ENCODE data around the gene PFKFB3.

The PFKFB3 gene

GRCh38 chr10:6267941-6268340 is 65.2 kb downstream of the PFKFB3 start:
- H3K36me3 ChIP-seq (ENCODE audit: control insufficient read depth, insufficient read depth, low read length): no peaks in the 10 kb centered on the region
- no peak for DNase-seq
- H3K4me1 ChIP-seq (ENCODE audit: control insufficient read depth, insufficient read depth, low read length, poor library complexity, severe bottlenecking): peaks cover 20% of the 10 kb centered on the region
- no peak overlapping the region for H3K27ac ChIP-seq (ENCODE audit: insufficient read depth, low read length, poor library complexity, severe bottlenecking)
- H3K9me3 ChIP-seq (ENCODE audit: control insufficient read depth, low read length): no peaks in the 10 kb centered on the region
- no peak overlapping the region for H3K4me3 ChIP-seq (ENCODE audit: insufficient read depth, low read depth, low read length, poor library complexity, severe bottlenecking)
- no peaks in the 10 kb centered on the region for H3K27me3 ChIP-seq (replicated peaks; ENCODE audit: control insufficient read depth, insufficient read depth, low read length, poor library complexity, severe bottlenecking)

DNA sequence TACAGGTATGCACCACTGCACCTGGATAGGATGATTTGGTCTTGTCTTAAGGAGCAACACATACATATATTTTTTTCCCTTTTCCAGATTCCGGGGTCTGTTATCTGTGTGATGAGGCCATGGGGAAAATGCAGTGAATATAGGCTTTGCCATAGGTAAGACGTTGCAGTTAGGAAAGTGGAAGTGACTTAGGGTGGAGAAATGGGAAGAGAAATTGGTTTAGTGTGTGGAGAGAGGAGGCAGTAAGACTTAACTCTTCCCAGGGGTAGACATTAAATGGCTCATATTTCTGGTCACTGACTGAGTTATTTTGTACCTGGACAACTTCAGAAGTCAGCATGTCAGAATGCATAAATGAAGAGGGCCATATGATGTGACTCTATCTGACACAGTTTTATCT is 66.7 kb downstream of the PFKFB3 start:
- Histone ChIP-seq H3K4me1 (ENCODE audit: control insufficient read depth, insufficient read depth, low read length, poor library complexity, severe bottlenecking) (peaks cover 20% of the 10 kb centered on the region), H3K27me3 (replicated peaks; ENCODE audit: control insufficient read depth, insufficient read depth, low read length, poor library complexity, severe bottlenecking) (no peaks in the 10 kb centered on the region), H3K4me3 (ENCODE audit: insufficient read depth, low read depth, low read length, poor library complexity, severe bottlenecking) (no peak overlapping the region), H3K36me3 (ENCODE audit: control insufficient read depth, insufficient read depth, low read length) (no peaks in the 10 kb centered on the region), H3K9me3 (ENCODE audit: control insufficient read depth, low read length) (no peaks in the 10 kb centered on the region), H3K27ac (ENCODE audit: insufficient read depth, low read length, poor library complexity, severe bottlenecking) (peak overlapping the region; percentile 67)
- no peak for DNase-seq

DNA sequence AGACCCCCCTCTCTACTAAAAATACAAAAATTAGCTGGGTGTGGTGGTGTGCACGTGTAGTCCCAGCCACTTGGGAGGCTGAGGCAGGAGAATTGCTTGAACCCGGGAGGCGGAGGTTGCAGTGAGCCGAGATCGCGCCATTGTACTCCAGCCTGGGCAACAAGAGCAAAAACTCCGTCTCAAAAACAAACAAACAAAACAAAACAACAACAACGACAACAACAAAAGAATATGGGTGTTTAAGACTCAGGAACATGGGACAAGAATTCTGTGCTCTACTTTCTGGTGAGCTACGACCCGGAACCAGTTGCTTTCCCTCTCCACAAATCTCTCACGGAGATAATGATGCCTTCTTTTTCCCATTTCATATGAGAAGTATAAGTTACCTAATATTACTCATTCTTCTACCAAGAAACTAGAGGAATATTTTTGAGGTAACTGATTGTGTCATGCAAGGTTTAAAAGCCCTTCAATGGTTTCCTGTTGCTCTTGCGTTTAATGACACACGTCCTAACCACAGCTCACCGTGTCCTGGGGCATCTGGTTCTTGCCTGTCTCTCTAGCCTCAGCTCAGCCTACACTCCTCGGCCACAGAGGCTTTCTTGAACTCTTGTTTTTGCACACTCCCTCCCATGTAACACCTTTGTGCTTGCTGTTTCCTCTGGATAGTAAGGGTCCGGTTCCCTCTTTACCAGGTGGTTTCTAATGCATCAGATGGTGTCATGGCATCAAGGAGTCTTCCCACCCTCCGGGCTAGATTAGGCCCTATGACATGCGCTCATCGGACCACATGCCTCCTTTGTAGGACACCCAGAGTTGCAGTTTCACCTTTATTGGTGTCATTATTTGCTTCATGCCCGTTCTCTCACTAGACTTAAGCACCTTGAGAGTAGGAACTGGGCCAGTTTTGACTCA is 67.5 kb downstream of the PFKFB3 start:
- Histone ChIP-seq H3K27me3 (replicated peaks; ENCODE audit: control insufficient read depth, insufficient read depth, low read length, poor library complexity, severe bottlenecking) (no peaks in the 10 kb centered on the region), H3K4me1 (ENCODE audit: control insufficient read depth, insufficient read depth, low read length, poor library complexity, severe bottlenecking) (peaks cover 25% of the 10 kb centered on the region), H3K4me3 (ENCODE audit: insufficient read depth, low read depth, low read length, poor library complexity, severe bottlenecking) (no peak overlapping the region), H3K9me3 (ENCODE audit: control insufficient read depth, low read length) (no peaks in the 10 kb centered on the region), H3K27ac (ENCODE audit: insufficient read depth, low read length, poor library complexity, severe bottlenecking) (peak overlapping the region; percentile 67), H3K36me3 (ENCODE audit: control insufficient read depth, insufficient read depth, low read length) (no peaks in the 10 kb centered on the region)
- peak; percentile 59 to 73 (median 70) for DNase-seq

DNA sequence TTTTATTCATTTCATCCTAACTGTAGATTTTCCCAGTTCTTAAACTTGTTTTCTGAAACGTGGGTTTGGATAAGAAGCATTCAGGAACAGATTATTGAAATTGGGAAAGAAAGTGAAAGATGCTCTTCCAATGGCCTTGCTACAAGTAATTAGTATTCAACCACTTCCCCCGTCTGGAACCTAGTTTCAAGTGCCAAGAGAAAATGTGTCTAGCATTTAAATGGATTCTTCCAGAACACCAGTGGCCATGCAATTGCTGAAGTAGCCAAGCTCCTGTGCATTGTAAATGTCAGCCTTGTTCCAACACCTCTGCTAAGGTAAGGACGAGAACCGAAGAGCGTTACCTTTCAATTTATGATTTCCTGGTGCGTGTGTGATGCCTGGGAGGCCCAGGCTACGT is 68.2 kb downstream of the PFKFB3 start:
- Histone ChIP-seq H3K27me3 (replicated peaks; ENCODE audit: control insufficient read depth, insufficient read depth, low read length, poor library complexity, severe bottlenecking) (no peaks in the 10 kb centered on the region), H3K9me3 (ENCODE audit: control insufficient read depth, low read length) (no peaks in the 10 kb centered on the region), H3K4me3 (ENCODE audit: insufficient read depth, low read depth, low read length, poor library complexity, severe bottlenecking) (no peak overlapping the region), H3K36me3 (ENCODE audit: control insufficient read depth, insufficient read depth, low read length) (no peaks in the 10 kb centered on the region), H3K4me1 (ENCODE audit: control insufficient read depth, insufficient read depth, low read length, poor library complexity, severe bottlenecking) (peaks cover 30% of the 10 kb centered on the region), H3K27ac (ENCODE audit: insufficient read depth, low read length, poor library complexity, severe bottlenecking) (peak overlapping the region; percentile 67)
- no peak for DNase-seq

DNA sequence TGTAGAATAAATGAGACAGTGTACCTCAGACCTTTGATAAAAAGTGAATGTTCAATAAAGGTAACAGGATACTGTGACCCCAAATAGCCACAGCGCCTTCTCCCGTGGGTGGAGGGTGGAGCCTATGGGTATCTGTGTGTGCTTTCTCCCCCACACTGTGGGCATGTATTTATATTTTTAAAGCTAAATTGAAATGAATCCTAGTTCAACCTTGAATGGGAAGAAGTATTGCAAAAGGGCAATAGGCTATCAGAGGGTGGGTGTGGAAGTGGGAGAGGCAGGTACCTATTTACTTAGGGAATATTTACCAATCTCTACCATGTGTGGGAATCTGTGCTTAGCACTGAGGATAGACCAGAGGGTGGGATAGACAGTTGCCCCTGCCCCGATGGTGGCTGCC is 68.9 kb downstream of the PFKFB3 start:
- Histone ChIP-seq H3K27ac (ENCODE audit: insufficient read depth, low read length, poor library complexity, severe bottlenecking) (peak overlapping the region; percentile 67), H3K9me3 (ENCODE audit: control insufficient read depth, low read length) (no peaks in the 10 kb centered on the region), H3K36me3 (ENCODE audit: control insufficient read depth, insufficient read depth, low read length) (no peaks in the 10 kb centered on the region), H3K27me3 (replicated peaks; ENCODE audit: control insufficient read depth, insufficient read depth, low read length, poor library complexity, severe bottlenecking) (no peaks in the 10 kb centered on the region), H3K4me1 (ENCODE audit: control insufficient read depth, insufficient read depth, low read length, poor library complexity, severe bottlenecking) (peaks cover 30% of the 10 kb centered on the region), H3K4me3 (ENCODE audit: insufficient read depth, low read depth, low read length, poor library complexity, severe bottlenecking) (no peak overlapping the region)
- DNase-seq: no peak

DNA sequence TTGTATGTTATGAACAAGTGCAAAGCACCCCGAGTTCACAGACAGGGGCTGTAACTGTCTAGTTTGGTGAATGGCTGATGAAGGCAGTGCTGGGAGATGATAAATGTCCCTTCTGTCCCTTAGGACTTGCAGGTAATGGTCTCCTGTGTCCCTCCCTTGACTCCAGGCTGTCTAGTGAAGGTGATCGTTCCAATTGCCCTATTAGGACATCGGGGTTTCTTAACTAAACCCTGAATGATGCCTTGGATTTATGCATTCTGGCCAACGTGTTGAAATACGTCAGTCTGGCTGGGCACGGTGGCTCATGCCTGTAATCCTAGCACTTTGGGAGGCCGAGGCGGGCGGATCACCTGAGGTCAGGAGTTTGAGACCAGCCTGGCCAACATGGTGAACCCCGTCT is 69.4 kb downstream of the PFKFB3 start:
- Histone ChIP-seq H3K27me3 (replicated peaks; ENCODE audit: control insufficient read depth, insufficient read depth, low read length, poor library complexity, severe bottlenecking) (no peaks in the 10 kb centered on the region), H3K9me3 (ENCODE audit: control insufficient read depth, low read length) (no peaks in the 10 kb centered on the region), H3K27ac (ENCODE audit: insufficient read depth, low read length, poor library complexity, severe bottlenecking) (peak overlapping the region; percentile 67), H3K4me3 (ENCODE audit: insufficient read depth, low read depth, low read length, poor library complexity, severe bottlenecking) (no peak overlapping the region), H3K36me3 (ENCODE audit: control insufficient read depth, insufficient read depth, low read length) (no peaks in the 10 kb centered on the region), H3K4me1 (ENCODE audit: control insufficient read depth, insufficient read depth, low read length, poor library complexity, severe bottlenecking) (peaks cover 30% of the 10 kb centered on the region)
- DNase-seq: no peak

- Histone ChIP-seq H3K4me1 (ENCODE audit: control insufficient read depth, insufficient read depth, low read length, poor library complexity, severe bottlenecking) (peaks cover 30% of the 10 kb centered on the region), H3K4me3 (ENCODE audit: insufficient read depth, low read depth, low read length, poor library complexity, severe bottlenecking) (no peak overlapping the region), H3K36me3 (ENCODE audit: control insufficient read depth, insufficient read depth, low read length) (no peaks in the 10 kb centered on the region), H3K27ac (ENCODE audit: insufficient read depth, low read length, poor library complexity, severe bottlenecking) (no peak overlapping the region), H3K9me3 (ENCODE audit: control insufficient read depth, low read length) (no peaks in the 10 kb centered on the region), H3K27me3 (replicated peaks; ENCODE audit: control insufficient read depth, insufficient read depth, low read length, poor library complexity, severe bottlenecking) (no peaks in the 10 kb centered on the region)
- DNase-seq: no peak
These were observed 70.6 kb downstream of the PFKFB3 start for GRCh38 chr10:6273351-6273750.

DNA sequence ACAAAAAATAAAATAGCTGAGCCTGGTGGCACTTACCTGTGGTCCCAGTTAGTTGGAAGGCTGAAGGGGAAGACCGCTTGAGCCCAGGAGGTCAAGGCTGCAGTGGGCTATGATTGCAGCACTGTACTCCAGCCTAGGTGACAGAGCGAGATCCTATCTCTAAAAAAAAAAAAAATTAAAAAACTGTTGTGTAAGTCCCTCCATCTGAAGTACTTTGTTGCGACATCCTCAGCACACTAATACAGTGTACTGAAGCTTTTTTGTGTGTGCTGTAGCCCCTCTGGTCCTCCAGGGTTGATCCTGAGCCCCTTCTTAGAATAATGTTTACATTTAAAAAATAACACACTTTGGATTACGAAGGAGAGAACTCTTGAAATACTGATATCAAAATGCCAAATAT is 71.3 kb downstream of the PFKFB3 start:
- H3K36me3 ChIP-seq (ENCODE audit: control insufficient read depth, insufficient read depth, low read length): no peaks in the 10 kb centered on the region
- no peaks in the 10 kb centered on the region for H3K27me3 ChIP-seq (replicated peaks; ENCODE audit: control insufficient read depth, insufficient read depth, low read length, poor library complexity, severe bottlenecking)
- no peaks in the 10 kb centered on the region for H3K9me3 ChIP-seq (ENCODE audit: control insufficient read depth, low read length)
- no peak overlapping the region for H3K4me3 ChIP-seq (ENCODE audit: insufficient read depth, low read depth, low read length, poor library complexity, severe bottlenecking)
- no peak for DNase-seq
- no peak overlapping the region for H3K27ac ChIP-seq (ENCODE audit: insufficient read depth, low read length, poor library complexity, severe bottlenecking)
- peaks cover 30% of the 10 kb centered on the region for H3K4me1 ChIP-seq (ENCODE audit: control insufficient read depth, insufficient read depth, low read length, poor library complexity, severe bottlenecking)

- Histone ChIP-seq H3K36me3 (ENCODE audit: control insufficient read depth, insufficient read depth, low read length) (no peaks in the 10 kb centered on the region), H3K27ac (ENCODE audit: insufficient read depth, low read length, poor library complexity, severe bottlenecking) (peak overlapping the region; percentile 60), H3K4me3 (ENCODE audit: insufficient read depth, low read depth, low read length, poor library complexity, severe bottlenecking) (no peak overlapping the region), H3K4me1 (ENCODE audit: control insufficient read depth, insufficient read depth, low read length, poor library complexity, severe bottlenecking) (peaks cover 30% of the 10 kb centered on the region), H3K27me3 (replicated peaks; ENCODE audit: control insufficient read depth, insufficient read depth, low read length, poor library complexity, severe bottlenecking) (no peaks in the 10 kb centered on the region), H3K9me3 (ENCODE audit: control insufficient read depth, low read length) (no peaks in the 10 kb centered on the region)
- DNase-seq: no peak
These were observed 71.8 kb downstream of the PFKFB3 start for GRCh38 chr10:6274484-6274883.

All from effector memory CD4-positive, alpha-beta T cell (primary cell).